ENCODE results near the gene BMPR1A. TPM values are rescaled to one million over a fixed set of nuclear protein-coding genes. Genes with fewer than 3 reads are reported as not detected.

BMPR1A gene
- total and polyA plus RNA-seq, 10 of the 15 experiments (the other 5 are each of a cell fraction or from before 2014, with no cell fraction given), result 2.3 to 22.7 (median 13.1) TPM

- TF ChIP-seq SIX5 (IDR thresholded peaks at IDR 0.05; ENCODE audit: low read depth, low read length, severe bottlenecking) (no peak), RELA (IDR thresholded peaks at IDR 0.05; ENCODE audit: borderline replicate concordance, partially characterized antibody) (no peak), SMAD5 (IDR thresholded peaks at IDR 0.05; ENCODE audit: low read depth) (no peak)
Measured at GRCh38 chr10:86951184-86951761, 194.9 kb downstream of the BMPR1A start (continued).

GRCh38 chr10:86952106-86952505 is 195.7 kb downstream of the BMPR1A start:
- H4K20me1 ChIP-seq (ENCODE audit: control insufficient read depth, insufficient read depth), result no peaks in the 10 kb centered on the region
- ATAC-seq (no peak), DNase-seq (ENCODE audit: low read depth, low spot score) (no peak), FAIRE-seq (no peak)
- H2AFZ ChIP-seq (ENCODE audit: control insufficient read depth, low read depth, low read length), result no peak overlapping the region
- no TSS peak for BruUV-seq (replicated peaks)
- H3K9me3 ChIP-seq (replicated peaks; ENCODE audit: control insufficient read depth, insufficient read depth, low read length), result no peaks in the 10 kb centered on the region; the same call in 2 of the 3 replicates
- H3K4me3 ChIP-seq, result no peak overlapping the region
- no peak for TF ChIP-seq RUNX3 (IDR thresholded peaks at IDR 0.05; ENCODE audit: low read length)
- TF ChIP-seq REST (IDR thresholded peaks at IDR 0.05; ENCODE audit: low read depth, low read length), result no peak
- no peak for TF ChIP-seq CREB1 (IDR thresholded peaks at IDR 0.05; ENCODE audit: low read depth)
- no peak for TF ChIP-seq NKRF (conservative IDR thresholded peaks at IDR 0.05)
- TF ChIP-seq RFX5 (IDR thresholded peaks at IDR 0.05; ENCODE audit: low read depth, low read length), result no peak
- no peak for TF ChIP-seq PRDM15 (CRISPR knock-in tag; IDR thresholded peaks at IDR 0.05)
- intact Hi-C loops (cut with micrococcal nuclease; ENCODE audit: unreplicated experiment) (no loop called here), in situ Hi-C loops (cut with MboI) (no loop called here)
- ChIA-PET POLR2A (no interaction called here), CTCF (interaction anchor here (2.0 kb wide), 1 partner anchor 9 kb away, joined by 9 read pairs; no protein-coding TSS in a partner anchor), SMC1A (ENCODE audit: uncharacterized antibody, unreplicated experiment) (interaction anchor here (1.7 kb wide), 1 partner anchor 11 kb away, joined by 4 read pairs; no protein-coding TSS in a partner anchor), RAD21 (ENCODE audit: unreplicated experiment) (no interaction called here)
- H3K4me1 ChIP-seq (ENCODE audit: control insufficient read depth, insufficient read depth, low read length), result no peaks in the 10 kb centered on the region
- H3K4me2 ChIP-seq (ENCODE audit: control insufficient read depth, insufficient read depth), result no peak overlapping the region
- no peak overlapping the region for H3K27ac ChIP-seq (ENCODE audit: control insufficient read depth, insufficient read depth)
- H3K9ac ChIP-seq (ENCODE audit: control insufficient read depth, insufficient read depth, low read length), result no peak overlapping the region
- 46% methylated on average over 6 of the region's 7 CpGs for WGBS (ENCODE audit: insufficient coverage, insufficient replicate concordance, low lambda C conversion rate, missing lambda C conversion rate)
- H3K27me3 ChIP-seq (replicated peaks in 1 of 2; ENCODE audit: control insufficient read depth in 2 of 2, insufficient read depth in 2 of 2, low read length in 1 of 2), result no peaks in the 10 kb centered on the region
- no peaks in the 10 kb centered on the region for H3K79me2 ChIP-seq (ENCODE audit: control insufficient read depth, insufficient read depth, low read length)
- H3K36me3 ChIP-seq (ENCODE audit: control insufficient read depth in 2 of 2, insufficient read depth in 2 of 2, low read length in 1 of 2), result no peaks in the 10 kb centered on the region

All from GM12878 (cell line).